ENCODE results near the gene FOXS1.
A peak's percentile ranks its signal among the peaks of the same experiment; 100 is the strongest.
"Not testable (repeated sequence)": the region's sequence is repeated elsewhere in the genome, so short reads cannot be mapped to it uniquely, and the experiment has no call there.

FOXS1 gene

GRCh38 chr20:31822421-31823330, 22.7 kb downstream of the FOXS1 start:
- peak; percentile 68 for DNase-seq (ENCODE audit: low spot score)

GRCh38 chr20:31821427-31821826, 24.0 kb downstream of the FOXS1 start:
- no peak for DNase-seq (ENCODE audit: low spot score)

- DNase-seq (ENCODE audit: low spot score): no peak
These were observed 25.2 kb downstream of the FOXS1 start for GRCh38 chr20:31820228-31820627.

GRCh38 chr20:31819083-31819784, 26.2 kb downstream of the FOXS1 start, which contains the start of gene MYLK2:
TSS of gene MYLK2 (plus strand) at chr20:31819356. CDS start at chr20:31819581, 225 bp downstream.
- no peak for DNase-seq (ENCODE audit: low spot score)

- no peak for DNase-seq (ENCODE audit: low spot score)
These were observed 27.0 kb downstream of the FOXS1 start for GRCh38 chr20:31818376-31818908.

GRCh38 chr20:31817461-31817860, 27.9 kb downstream of the FOXS1 start:
- DNase-seq (ENCODE audit: low spot score): no peak

GRCh38 chr20:31816221-31816620, 29.2 kb downstream of the FOXS1 start:
- no peak for DNase-seq (ENCODE audit: low spot score)

GRCh38 chr20:31815408-31816188, 29.8 kb downstream of the FOXS1 start:
- DNase-seq (ENCODE audit: low spot score): no peak

- DNase-seq (ENCODE audit: low spot score): not testable (repeated sequence)
These were observed 31.3 kb downstream of the FOXS1 start for GRCh38 chr20:31814142-31814541.

GRCh38 chr20:31813611-31814010, 31.8 kb downstream of the FOXS1 start:
- no peak for DNase-seq (ENCODE audit: low spot score)

- DNase-seq (ENCODE audit: low spot score): no peak
These were observed 33.3 kb downstream of the FOXS1 start for GRCh38 chr20:31811796-31812728.

GRCh38 chr20:31811198-31811597, 34.2 kb downstream of the FOXS1 start:
- no peak for DNase-seq (ENCODE audit: low spot score)

- no peak for DNase-seq (ENCODE audit: low spot score)
These were observed 35.7 kb downstream of the FOXS1 start for GRCh38 chr20:31809661-31810060.

GRCh38 chr20:31808481-31808880, 36.9 kb downstream of the FOXS1 start:
- no peak for DNase-seq (ENCODE audit: low spot score)

- no peak for DNase-seq (ENCODE audit: low spot score)
These were observed 38.6 kb downstream of the FOXS1 start for GRCh38 chr20:31806564-31807355.

- no peak for DNase-seq (ENCODE audit: low spot score)
These were observed 41.7 kb downstream of the FOXS1 start for GRCh38 chr20:31803552-31804291.

GRCh38 chr20:31801508-31801907, 43.9 kb downstream of the FOXS1 start:
- DNase-seq (ENCODE audit: low spot score): no peak

GRCh38 chr20:31797364-31797763, 48.0 kb downstream of the FOXS1 start:
- no peak for DNase-seq (ENCODE audit: low spot score)

All from CD4-positive, alpha-beta T cell treated with Interleukin-6 at 100 ng/mL for 8 hours (primary cell).